Hepatocyte (in vitro differentiated cells): Measurements from ENCODE around the gene CCDC89.

Experiments
- EZH2 ChIP-seq: fragments of 200-600 bp; sonication (generic); IDR thresholded peaks from 2 replicates; pipeline ENCODE4 v1.6.1; 2016; ENCODE audit warnings: antibody characterized with exemption, mild to moderate bottlenecking, borderline replicate concordance
- TF ChIP-seq, protein P1 (sequence below): fragments of 200-600 bp; sonication (generic); IDR thresholded peaks from 2 replicates; pipeline ENCODE4 v1.5.1; 2016; ENCODE audit warnings: antibody characterized with exemption, mild to moderate bottlenecking; ENCODE audit not compliant: poor library complexity

DNA sequence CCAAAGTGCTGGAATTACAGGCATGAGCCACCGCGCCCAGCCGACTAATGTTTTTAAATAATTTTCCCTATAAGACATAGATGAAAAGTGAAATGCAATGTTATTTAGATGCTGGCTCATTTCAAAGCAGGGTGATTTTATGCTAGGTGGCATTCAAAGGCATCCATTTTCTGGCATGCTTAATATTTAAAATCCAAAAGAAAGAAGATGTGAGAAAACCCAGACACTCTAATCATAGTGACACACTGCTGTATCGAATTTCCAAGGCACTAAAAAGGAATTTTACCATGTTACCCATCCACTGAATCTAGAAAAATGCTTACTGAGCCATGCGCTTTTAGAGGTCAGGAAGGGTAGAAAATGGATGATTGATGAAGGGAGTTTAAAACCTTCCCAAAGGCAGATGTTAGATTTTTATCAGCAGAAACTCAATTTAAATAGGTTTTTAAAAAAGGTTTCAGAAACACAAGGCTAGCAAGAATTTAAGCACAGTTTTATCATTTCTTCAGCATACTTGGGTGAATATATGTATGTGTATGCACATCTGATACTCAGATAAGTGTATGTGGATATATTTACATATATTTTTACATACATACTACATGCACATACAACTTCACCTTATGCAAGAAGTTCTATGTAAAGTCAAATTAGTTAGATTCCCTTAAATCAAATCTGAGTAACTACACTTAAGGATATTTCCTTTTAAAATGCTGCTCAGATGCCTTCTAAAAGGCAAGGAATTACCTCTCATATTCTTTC lies 24.1 kb upstream of the CCDC89 start:
- TF ChIP-seq, protein P1, sequence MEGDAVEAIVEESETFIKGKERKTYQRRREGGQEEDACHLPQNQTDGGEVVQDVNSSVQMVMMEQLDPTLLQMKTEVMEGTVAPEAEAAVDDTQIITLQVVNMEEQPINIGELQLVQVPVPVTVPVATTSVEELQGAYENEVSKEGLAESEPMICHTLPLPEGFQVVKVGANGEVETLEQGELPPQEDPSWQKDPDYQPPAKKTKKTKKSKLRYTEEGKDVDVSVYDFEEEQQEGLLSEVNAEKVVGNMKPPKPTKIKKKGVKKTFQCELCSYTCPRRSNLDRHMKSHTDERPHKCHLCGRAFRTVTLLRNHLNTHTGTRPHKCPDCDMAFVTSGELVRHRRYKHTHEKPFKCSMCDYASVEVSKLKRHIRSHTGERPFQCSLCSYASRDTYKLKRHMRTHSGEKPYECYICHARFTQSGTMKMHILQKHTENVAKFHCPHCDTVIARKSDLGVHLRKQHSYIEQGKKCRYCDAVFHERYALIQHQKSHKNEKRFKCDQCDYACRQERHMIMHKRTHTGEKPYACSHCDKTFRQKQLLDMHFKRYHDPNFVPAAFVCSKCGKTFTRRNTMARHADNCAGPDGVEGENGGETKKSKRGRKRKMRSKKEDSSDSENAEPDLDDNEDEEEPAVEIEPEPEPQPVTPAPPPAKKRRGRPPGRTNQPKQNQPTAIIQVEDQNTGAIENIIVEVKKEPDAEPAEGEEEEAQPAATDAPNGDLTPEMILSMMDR = no peak
- TF ChIP-seq EZH2 = no peak
